Mesenchymal stem cell (in vitro differentiated cells and primary cell): ENCODE results near the gene PRKCD.

Experiments used
- DNase-seq: peaks from one replicate; pipeline ENCODE4 v3.0.0-alpha.2; 2013
- H2AFZ ChIP-seq: one replicate; pipeline ENCODE4 v1.6.1; 2013; ENCODE audit warnings: low read depth, mild to moderate bottlenecking, control low read depth, inconsistent platforms, low read length, moderate library complexity
- H2AK5ac ChIP-seq: 2 replicates; pipeline ENCODE4 v1.6.1; 2013; ENCODE audit warnings: low read length, moderate library complexity, mild to moderate bottlenecking, inconsistent platforms; ENCODE audit not compliant: severe bottlenecking
- H2BK120ac ChIP-seq: one replicate; pipeline ENCODE4 v1.6.1; 2013; ENCODE audit warnings: low read depth, mild to moderate bottlenecking, inconsistent platforms, low read length, moderate library complexity
- H2BK12ac ChIP-seq, 2 experiments: one replicate each; pipeline ENCODE4 v1.6.1; 2013; ENCODE audit warnings: inconsistent platforms in 2 of 2, low read length in 2 of 2, mild to moderate bottlenecking in 2 of 2, moderate library complexity in 2 of 2, control low read depth in 1 of 2
- H2BK15ac ChIP-seq: one replicate; pipeline ENCODE4 v1.6.1; 2013; ENCODE audit warnings: mild to moderate bottlenecking, low read depth, inconsistent platforms; ENCODE audit not compliant: poor library complexity, severe bottlenecking
- H2BK5ac ChIP-seq: 2 replicates; pipeline ENCODE4 v1.6.1; 2013; ENCODE audit warnings: low read depth, mild to moderate bottlenecking, low read length, control low read depth, inconsistent platforms; ENCODE audit not compliant: poor library complexity, severe bottlenecking
- H3K14ac ChIP-seq, 2 experiments: one replicate each; pipeline ENCODE4 v1.6.1; 2013; ENCODE audit warnings: inconsistent platforms in 2 of 2, low read length in 2 of 2, control low read depth in 1 of 2, mild to moderate bottlenecking in 1 of 2, moderate library complexity in 1 of 2
- H3K18ac ChIP-seq, 2 experiments: one replicate each; pipeline ENCODE4 v1.6.1; 2013; ENCODE audit warnings: inconsistent platforms in 2 of 2, low read length in 2 of 2, control low read depth in 1 of 2, low read depth in 1 of 2, mild to moderate bottlenecking in 1 of 2
- H3K23ac ChIP-seq, 2 experiments: one replicate each; pipeline ENCODE4 v1.6.1; 2013; ENCODE audit warnings: inconsistent platforms in 2 of 2, low read length in 2 of 2, mild to moderate bottlenecking in 2 of 2, moderate library complexity in 2 of 2, control low read depth in 1 of 2
- H3K27ac ChIP-seq: 2 replicates; pipeline ENCODE4 v1.5.1; 2013; ENCODE audit warnings: mild to moderate bottlenecking, moderate library complexity, low read length, control low read depth, inconsistent platforms; ENCODE audit not compliant: poor library complexity, severe bottlenecking
- H3K27me3 ChIP-seq, 2 experiments: 2 replicates each; pipeline versions ENCODE4 v1.6.1 to v1.7.0; 2013; ENCODE audit warnings: low read length in 2 of 2, mild to moderate bottlenecking in 2 of 2, moderate library complexity in 2 of 2, control low read depth in 1 of 2, inconsistent platforms in 1 of 2; ENCODE audit not compliant: control insufficient read depth in 1 of 2, insufficient read depth in 1 of 2
- H3K36me3 ChIP-seq, 2 experiments: 2 replicates each; pipeline versions ENCODE4 v1.6.1 to v1.7.0; 2013; ENCODE audit warnings: low read length in 2 of 2, control low read depth in 1 of 2, inconsistent platforms in 1 of 2, low read depth in 1 of 2, mild to moderate bottlenecking in 1 of 2; ENCODE audit not compliant: insufficient read depth in 2 of 2, control insufficient read depth in 1 of 2
- H3K4ac ChIP-seq, 2 experiments: one replicate each; pipeline ENCODE4 v1.6.1; 2013; ENCODE audit warnings: inconsistent platforms in 2 of 2, low read length in 2 of 2, mild to moderate bottlenecking in 2 of 2, moderate library complexity in 2 of 2, control low read depth in 1 of 2, low read depth in 1 of 2
- H3K4me1 ChIP-seq: 2 replicates; pipeline ENCODE4 v1.6.1; 2013; ENCODE audit warnings: low read depth, low read length, control low read depth; ENCODE audit not compliant: control insufficient read depth, insufficient read depth
- H3K4me2 ChIP-seq: 2 replicates; pipeline ENCODE4 v1.6.1; 2013; ENCODE audit warnings: low read length, mild to moderate bottlenecking, inconsistent platforms; ENCODE audit not compliant: poor library complexity, severe bottlenecking
- H3K4me3 ChIP-seq, 2 experiments: 2 replicates each; pipeline versions ENCODE4 v1.5.1 to v1.7.0; 2013; ENCODE audit warnings: low read length in 2 of 2, mild to moderate bottlenecking in 2 of 2, control low read depth in 1 of 2, low read depth in 1 of 2; ENCODE audit not compliant: insufficient read depth in 1 of 2
- H3K79me1 ChIP-seq: replicated peaks from 2 replicates; pipeline ENCODE4 v1.6.1; 2013; ENCODE audit warnings: mild to moderate bottlenecking, control low read depth, low read length, inconsistent platforms; ENCODE audit not compliant: poor library complexity, severe bottlenecking
- H3K9ac ChIP-seq: 2 replicates; pipeline ENCODE4 v1.7.0; 2013; ENCODE audit warnings: mild to moderate bottlenecking, low read length, moderate library complexity
- H3K9me3 ChIP-seq: 2 replicates; pipeline ENCODE4 v1.7.0; 2013; ENCODE audit warnings: mild to moderate bottlenecking, low read length; ENCODE audit not compliant: control insufficient read depth
- H4K8ac ChIP-seq: one replicate; pipeline ENCODE4 v1.6.1; 2013; ENCODE audit warnings: inconsistent platforms, mild to moderate bottlenecking, low read length, moderate library complexity
- H4K91ac ChIP-seq: one replicate; pipeline ENCODE4 v1.6.1; 2013; ENCODE audit warnings: mild to moderate bottlenecking, low read length, inconsistent platforms
- WGBS: methylation state at CpG from one replicate; pipeline ENCODE4 v1.1.7; 2013; ENCODE audit warnings: mixed read lengths; 5-methylcytosine and 5-hydroxymethylcytosine counted together

The PRKCD gene

DNA sequence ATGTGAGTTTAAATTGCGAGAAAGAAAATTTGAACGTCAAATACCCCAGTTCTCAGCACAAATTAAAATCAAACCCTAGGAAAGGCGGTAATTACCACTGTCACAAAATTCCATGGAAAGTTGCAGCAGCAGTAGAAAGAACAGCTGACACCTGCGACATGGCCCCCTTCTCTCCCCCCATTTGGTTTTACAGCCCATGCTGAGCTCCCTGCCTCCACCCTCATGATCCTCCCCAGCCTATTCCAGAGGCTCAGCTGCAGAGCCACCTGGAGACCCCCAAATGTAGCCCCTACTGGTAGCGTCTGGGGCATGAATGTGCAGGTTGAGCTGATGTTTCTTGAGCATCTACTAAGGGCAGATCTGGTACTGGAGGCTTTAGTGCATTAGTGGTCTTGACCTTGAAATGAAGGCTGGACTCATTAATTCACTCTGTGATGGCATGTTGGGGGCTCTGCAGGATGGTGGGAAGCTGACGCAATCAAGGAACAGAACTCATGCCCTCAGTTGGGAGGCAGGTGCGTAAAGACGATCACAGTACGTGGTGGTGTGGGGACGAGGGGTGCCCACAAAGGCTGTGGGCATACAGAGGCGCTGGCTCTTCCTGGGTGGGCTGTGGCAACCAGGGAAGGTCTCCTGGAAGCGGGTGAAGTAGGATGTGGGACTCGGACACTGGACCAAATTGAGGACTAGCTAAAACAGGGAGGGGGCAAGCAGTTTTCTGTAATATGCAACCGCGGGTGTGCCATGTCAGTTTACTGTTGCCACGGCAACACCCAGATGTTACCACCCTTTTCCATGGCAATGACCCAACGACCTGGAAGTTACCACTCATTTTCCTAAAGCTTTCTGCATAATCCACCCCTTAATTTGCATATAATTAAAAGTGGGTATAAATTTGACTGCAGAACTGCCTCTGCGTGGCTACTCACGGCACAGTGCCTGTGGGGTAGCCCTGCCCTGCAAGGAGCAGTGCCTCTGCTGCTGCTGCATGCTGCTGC, 39.8 kb downstream of the PRKCD start:
- no peak overlapping the region for H4K8ac ChIP-seq
- no peak overlapping the region for H3K23ac ChIP-seq
- H3K4me3 ChIP-seq, result no peak overlapping the region
- H2BK120ac ChIP-seq, result no peak overlapping the region
- 95% methylated on average over 18 of the region's 19 CpGs for WGBS
- no peaks in the 10 kb centered on the region for H3K79me1 ChIP-seq
- no peak overlapping the region for H2BK5ac ChIP-seq
- H2AFZ ChIP-seq, result no peak overlapping the region
- no peak overlapping the region for H4K91ac ChIP-seq
- no peak for DNase-seq
- H3K14ac ChIP-seq, result no peak overlapping the region
- no peak overlapping the region for H3K27ac ChIP-seq
- H3K36me3 ChIP-seq, result no peaks in the 10 kb centered on the region
- H2BK12ac ChIP-seq, result no peak overlapping the region
- no peak overlapping the region for H3K4me2 ChIP-seq
- no peak overlapping the region for H3K4ac ChIP-seq
- H3K4me1 ChIP-seq, result peaks cover 9% of the 10 kb centered on the region
- no peak overlapping the region for H2AK5ac ChIP-seq
- no peak overlapping the region for H3K9ac ChIP-seq
- H3K27me3 ChIP-seq, result no peaks in the 10 kb centered on the region
- no peak overlapping the region for H3K18ac ChIP-seq
- H3K9me3 ChIP-seq, result no peaks in the 10 kb centered on the region
- H2BK15ac ChIP-seq, result no peak overlapping the region

- H3K18ac ChIP-seq, result no peak overlapping the region
- no peak overlapping the region for H2AK5ac ChIP-seq
- no peaks in the 10 kb centered on the region for H3K9me3 ChIP-seq
- H3K27ac ChIP-seq, result no peak overlapping the region
- no peak for DNase-seq
- no peak overlapping the region for H3K23ac ChIP-seq
- no peak overlapping the region for H3K4me2 ChIP-seq
- H2AFZ ChIP-seq, result no peak overlapping the region
- no peak overlapping the region for H2BK12ac ChIP-seq
- no peak overlapping the region for H2BK120ac ChIP-seq
- H4K8ac ChIP-seq, result no peak overlapping the region
- H3K14ac ChIP-seq, result no peak overlapping the region
- H3K9ac ChIP-seq, result no peak overlapping the region
- no peak overlapping the region for H3K4ac ChIP-seq
- no peak overlapping the region for H2BK15ac ChIP-seq
- H3K4me3 ChIP-seq, result no peak overlapping the region
- 87% methylated on average over 14 of the region's 14 CpGs for WGBS
- H3K79me1 ChIP-seq, result no peaks in the 10 kb centered on the region
- no peaks in the 10 kb centered on the region for H3K36me3 ChIP-seq
- no peak overlapping the region for H4K91ac ChIP-seq
- H3K4me1 ChIP-seq, result no peaks in the 10 kb centered on the region
- no peak overlapping the region for H2BK5ac ChIP-seq
- no peaks in the 10 kb centered on the region for H3K27me3 ChIP-seq
Observed at GRCh38 chr3:53202331-53203015, 41.5 kb downstream of the PRKCD start.

DNA sequence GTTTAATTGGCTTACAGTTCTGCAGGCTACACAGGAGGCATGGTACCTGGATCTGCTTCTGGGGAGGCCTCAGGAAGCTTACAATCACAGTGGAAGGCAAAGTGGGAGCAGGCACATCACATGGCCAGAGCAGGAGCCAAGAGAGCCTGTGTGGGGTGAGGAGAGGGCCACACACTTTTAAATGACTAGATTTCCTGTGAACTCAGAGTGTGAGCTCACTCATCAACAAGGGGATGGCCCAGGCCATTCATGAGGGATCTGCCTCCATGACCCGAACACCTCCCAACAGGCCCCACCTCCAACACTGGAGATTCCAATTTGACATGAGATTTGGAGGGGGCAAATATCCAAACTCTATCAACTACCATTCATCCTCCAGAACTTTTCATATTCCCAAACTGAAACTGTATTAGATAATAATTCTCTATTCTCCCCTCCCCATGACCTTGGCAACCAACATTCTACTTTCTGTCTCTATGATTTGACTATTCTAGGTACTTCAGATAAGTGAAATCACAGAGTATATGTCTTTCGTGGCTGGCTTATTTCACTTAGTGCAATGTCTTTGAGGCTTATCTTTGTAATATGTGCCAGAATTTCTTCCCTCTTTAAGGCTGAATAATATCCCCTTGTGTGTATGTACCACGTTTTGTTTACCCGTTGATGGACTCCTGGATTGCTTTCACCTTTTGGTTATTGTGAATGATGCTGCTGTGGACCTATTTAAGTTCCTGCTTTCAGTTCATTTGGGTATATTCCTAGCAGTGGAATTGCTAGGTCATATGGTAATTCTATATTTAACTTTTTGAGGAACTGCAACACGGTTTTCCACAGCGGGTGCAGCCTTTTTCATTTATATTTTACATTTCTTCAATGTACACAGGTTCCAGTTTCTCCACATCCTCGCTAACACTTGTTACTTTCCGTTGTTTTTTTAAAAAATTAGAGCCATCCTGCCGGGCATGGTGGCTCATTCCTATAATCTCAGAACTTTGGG, 51.0 kb downstream of the PRKCD start:
- Histone ChIP-seq H2BK5ac (no peak overlapping the region), H3K23ac (no peak overlapping the region), H3K79me1 (no peaks in the 10 kb centered on the region), H2BK15ac (no peak overlapping the region), H3K18ac (no peak overlapping the region), H3K4me2 (no peak overlapping the region), H4K91ac (no peak overlapping the region), H3K27me3 (no peaks in the 10 kb centered on the region), H3K14ac (no peak overlapping the region), H3K36me3 (no peaks in the 10 kb centered on the region), H3K4me1 (no peaks in the 10 kb centered on the region), H4K8ac (no peak overlapping the region), H3K27ac (no peak overlapping the region), H2BK120ac (no peak overlapping the region), H3K4me3 (no peak overlapping the region), H3K9ac (no peak overlapping the region), H2BK12ac (no peak overlapping the region), H3K9me3 (peaks cover 5% of the 10 kb centered on the region), H2AFZ (no peak overlapping the region), H3K4ac (no peak overlapping the region), H2AK5ac (no peak overlapping the region)
- WGBS, result 96% methylated on average over 9 of the region's 9 CpGs
- no peak for DNase-seq
